Suprapubic skin (tissue), 4 donors: ENCODE measurements around the gene LPP.

ENCODE experiments used
- POLR2A ChIP-seq, 2 donors: fragments of 450-650 bp; IDR thresholded peaks; one replicate each; pipeline ENCODE4 v1.6.1; 2017; ENCODE audit warnings: antibody characterized with exemption in 2 of 2, mild to moderate bottlenecking in 2 of 2, moderate library complexity in 2 of 2
- POLR2AphosphoS5 ChIP-seq, 3 donors: sonication (generic); formaldehyde crosslinking; IDR thresholded peaks; one replicate each; pipeline ENCODE4 v1.6.1; 2017; ENCODE audit warnings: antibody characterized with exemption in 3 of 3
- TF ChIP-seq, protein P1 (sequence below), 2 donors: fragments of 200-600 bp in 1 of 2; fragments of 450-650 bp in 1 of 2; sonication (generic) in 1 of 2; IDR thresholded peaks; one replicate each; pipeline ENCODE4 v1.5.1; 2016 to 2019; ENCODE audit warnings: antibody characterized with exemption in 2 of 2, mild to moderate bottlenecking in 1 of 2, moderate library complexity in 1 of 2

DNA sequence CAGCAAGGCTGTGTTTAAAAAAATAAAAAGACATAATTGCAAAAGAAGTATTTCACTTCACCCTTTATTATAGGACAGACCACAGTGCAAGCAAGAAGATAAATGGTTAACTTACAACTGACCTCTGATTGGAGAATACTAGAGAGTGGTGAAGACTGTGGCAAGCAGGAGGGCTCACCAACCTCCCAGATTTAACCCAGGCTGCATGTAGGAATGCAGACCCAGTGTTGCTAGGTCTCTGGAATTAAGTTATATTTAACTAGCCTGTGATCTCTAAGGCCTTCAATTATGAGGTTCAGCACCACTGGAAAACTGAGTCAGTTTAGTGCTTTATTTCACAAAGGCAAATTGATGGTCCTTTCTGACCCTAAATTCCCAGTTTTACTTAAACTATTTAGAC is 436.6 kb downstream of the LPP start:
- TF ChIP-seq, protein P1, sequence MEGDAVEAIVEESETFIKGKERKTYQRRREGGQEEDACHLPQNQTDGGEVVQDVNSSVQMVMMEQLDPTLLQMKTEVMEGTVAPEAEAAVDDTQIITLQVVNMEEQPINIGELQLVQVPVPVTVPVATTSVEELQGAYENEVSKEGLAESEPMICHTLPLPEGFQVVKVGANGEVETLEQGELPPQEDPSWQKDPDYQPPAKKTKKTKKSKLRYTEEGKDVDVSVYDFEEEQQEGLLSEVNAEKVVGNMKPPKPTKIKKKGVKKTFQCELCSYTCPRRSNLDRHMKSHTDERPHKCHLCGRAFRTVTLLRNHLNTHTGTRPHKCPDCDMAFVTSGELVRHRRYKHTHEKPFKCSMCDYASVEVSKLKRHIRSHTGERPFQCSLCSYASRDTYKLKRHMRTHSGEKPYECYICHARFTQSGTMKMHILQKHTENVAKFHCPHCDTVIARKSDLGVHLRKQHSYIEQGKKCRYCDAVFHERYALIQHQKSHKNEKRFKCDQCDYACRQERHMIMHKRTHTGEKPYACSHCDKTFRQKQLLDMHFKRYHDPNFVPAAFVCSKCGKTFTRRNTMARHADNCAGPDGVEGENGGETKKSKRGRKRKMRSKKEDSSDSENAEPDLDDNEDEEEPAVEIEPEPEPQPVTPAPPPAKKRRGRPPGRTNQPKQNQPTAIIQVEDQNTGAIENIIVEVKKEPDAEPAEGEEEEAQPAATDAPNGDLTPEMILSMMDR (IDR thresholded peaks at IDR 0.05), result no peak
- TF ChIP-seq POLR2AphosphoS5 (IDR thresholded peaks at IDR 0.05) (no peak), POLR2A (IDR thresholded peaks at IDR 0.05) (no peak)
